C4-2B (cell line): Measurements from ENCODE around the gene NANOS3.

ENCODE experiments used
- CTCF ChIP-seq: fragments of 450-650 bp; conservative IDR thresholded peaks from 2 replicates; pipeline ENCODE4 v1.5.1; 2017; ENCODE audit warnings: mild to moderate bottlenecking
- ZFX ChIP-seq: fragments of 450-650 bp; IDR thresholded peaks from 2 replicates; pipeline ENCODE4 v1.6.1; 2017

- TF ChIP-seq CTCF (no peak), ZFX (no peak)
Measured at GRCh38 chr19:13839938-13840304, 37.0 kb upstream of the NANOS3 start.
